ENCODE results near the gene TMEM255A.
A peak's percentile ranks its signal among the peaks of the same experiment; 100 is the strongest.
"Not testable (repeated sequence)": the region's sequence is repeated elsewhere in the genome, so short reads cannot be mapped to it uniquely, and the experiment has no call there.

TMEM255A gene

DNA sequence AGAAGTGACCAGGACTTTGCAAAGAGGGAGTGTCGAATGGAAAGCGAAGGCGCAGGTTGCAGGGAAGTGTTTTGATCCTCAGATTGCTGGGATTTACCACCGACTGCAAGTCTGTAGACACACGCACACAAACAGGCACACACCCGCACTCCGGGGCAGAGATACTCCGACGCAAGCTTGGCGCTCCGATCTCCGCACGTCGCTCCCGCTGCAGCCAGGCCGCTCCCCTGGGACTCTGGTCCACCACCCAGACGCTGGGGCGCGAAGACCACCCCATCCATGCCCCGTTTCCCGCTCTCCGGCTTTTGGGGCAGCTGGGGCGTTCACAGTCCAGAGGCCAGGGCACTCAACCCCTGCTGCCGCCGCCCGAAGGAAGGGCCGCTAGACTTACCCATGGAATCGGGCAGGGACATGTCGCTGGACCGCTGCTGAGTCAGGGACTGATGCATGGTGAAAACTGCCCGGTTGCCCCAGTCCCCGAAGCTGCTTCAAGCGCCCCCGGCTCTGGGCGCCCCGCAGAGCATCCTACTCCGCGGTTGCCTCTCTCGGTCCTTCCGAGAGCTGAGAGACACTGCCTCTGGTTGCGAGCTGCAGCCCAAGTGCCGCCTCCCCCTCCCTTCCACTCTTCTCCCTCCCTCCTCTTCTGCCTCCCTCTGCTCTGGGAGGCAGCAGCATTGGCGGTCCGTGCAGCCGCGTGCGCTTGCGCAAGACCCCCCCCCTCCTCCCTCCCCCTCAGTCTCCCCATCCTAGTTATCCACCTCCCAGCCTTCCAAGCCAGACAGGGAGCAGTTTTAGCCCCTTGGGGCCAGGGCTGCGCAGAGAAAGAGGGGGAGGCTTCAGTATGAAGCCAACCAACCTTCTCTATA lies at the start of gene TMEM255A:
Gene TMEM255A, minus strand, starts transcription at position 601 of the 866 bp plus-strand sequence. Its CDS starts 152 bp downstream, at position 449.
- DNase-seq = no peak

DNA sequence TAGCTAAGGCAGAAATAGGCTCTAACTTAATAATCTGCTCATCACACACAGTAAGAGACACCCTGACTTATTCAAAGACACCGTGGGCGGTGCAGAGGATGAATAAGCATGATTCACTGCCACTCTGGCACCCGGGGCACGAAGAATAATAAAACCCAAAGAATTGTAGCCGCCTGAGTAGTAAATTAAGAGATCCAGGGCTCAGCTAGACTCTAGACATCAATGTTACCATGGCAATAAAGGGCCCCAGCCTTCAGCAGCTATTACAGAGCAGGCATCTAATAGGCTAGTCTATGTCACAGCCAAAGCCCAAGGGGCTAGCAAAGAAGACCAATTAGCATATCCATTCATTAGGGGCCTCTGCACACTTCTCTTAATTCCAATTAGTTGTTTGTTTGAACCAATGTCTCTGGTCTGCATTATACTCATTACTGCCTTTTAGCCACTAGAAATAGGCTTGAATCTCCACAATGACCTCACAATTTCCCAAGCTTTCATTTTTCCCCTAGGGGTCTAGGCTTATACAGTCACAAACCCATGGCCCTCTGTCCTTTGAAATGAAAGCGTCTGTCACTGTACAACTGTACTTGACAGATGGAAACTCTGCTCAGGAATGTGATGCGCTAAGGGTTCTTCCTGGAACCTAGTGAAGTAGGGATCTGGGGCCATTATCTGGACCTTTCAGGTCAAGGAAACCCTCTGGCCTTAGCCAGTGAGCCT lies 47.6 kb upstream of the TMEM255A start:
- peak; percentile 1 to 7 for DNase-seq

DNA sequence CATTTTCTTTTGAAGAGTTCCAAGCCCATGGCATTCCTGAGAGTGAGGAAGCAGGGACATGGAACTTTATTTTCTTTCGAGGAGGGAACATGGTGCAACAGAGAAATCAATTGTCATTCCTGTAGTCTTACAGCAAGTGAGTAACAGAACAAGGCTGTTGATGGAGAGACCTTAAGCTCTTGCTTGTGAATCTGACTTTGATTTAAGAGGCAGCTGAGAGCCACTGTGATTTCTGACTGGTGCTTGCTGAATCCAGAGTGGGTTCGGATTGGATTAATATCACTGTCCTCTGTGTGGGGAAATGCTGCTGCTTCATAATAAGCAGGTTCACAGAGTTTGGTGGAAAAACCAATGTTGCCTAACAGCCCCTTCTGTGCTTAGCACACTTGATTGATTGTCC lies 45.9 kb upstream of the TMEM255A start:
- DNase-seq = no peak

DNA sequence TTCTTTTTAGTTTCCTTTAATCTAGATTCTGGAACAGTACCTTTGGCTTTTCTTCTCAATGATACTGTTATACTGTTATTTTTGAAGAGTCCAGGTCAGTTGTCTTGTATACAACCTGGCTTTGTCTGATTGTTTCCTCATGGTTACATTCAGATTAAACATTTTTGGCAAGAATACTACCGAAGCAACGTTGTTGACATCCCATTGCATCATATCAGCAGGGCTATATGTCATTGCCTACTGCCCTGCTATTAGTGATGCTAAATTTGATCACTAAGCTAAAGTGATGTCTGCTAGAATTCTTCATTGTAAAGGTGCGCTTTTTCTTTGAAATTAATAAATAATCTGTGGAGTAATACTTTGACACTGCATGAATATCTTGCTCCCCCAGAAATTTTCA lies 44.8 kb upstream of the TMEM255A start:
- no peak for DNase-seq

DNA sequence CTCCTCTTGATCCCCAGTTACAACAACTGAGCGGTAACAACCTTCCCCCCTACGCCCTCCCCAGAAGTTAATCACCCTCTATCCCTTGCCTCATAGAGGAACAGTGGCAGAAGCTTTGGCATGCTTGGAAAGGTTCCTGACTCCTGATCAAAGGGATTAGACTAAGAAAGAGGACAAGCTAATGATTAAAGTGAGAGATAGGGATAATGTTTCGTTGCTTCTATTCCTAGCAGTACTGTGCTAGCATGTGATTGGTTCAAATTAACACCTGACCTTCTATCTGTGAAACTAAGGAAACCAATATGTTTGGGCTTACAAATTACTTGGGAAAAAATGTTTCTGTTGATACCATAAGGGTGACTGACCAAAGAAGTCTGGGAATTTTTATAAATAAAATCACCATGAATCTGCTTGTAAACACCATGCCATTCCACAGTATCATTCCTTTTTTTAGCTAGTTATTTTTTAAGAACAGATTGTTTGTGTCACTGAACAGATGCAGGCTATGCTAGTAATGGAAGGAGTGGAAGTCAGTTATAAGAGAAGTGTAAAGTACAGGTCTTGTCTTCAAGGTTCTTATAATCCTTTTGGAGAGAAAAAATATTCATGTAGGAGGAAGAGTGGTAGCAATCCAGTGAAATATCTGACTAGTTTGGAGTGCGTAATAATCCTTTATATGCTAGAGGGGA lies 39.3 kb upstream of the TMEM255A start:
- no peak for DNase-seq

DNA sequence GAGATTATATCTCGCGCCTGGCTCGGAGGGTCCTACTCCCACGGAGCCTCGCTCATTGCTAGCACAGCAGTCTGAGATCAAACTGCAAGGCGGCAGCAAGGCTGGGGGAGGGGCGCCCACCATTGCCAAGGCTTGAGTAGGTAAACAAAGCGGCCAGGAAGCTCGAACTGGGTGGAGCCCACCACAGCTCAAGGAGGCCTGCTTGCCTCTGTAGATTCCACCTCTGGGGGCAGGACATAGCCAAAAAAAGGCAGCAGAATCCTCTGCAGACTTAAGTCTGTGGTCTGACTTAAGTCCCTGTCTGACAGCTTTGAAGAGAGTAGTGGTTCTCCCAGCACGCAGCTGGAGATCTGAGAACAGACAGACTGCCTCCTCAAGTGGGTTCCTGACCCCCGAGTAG lies 33.3 kb upstream of the TMEM255A start:
- not testable (repeated sequence) for DNase-seq

DNA sequence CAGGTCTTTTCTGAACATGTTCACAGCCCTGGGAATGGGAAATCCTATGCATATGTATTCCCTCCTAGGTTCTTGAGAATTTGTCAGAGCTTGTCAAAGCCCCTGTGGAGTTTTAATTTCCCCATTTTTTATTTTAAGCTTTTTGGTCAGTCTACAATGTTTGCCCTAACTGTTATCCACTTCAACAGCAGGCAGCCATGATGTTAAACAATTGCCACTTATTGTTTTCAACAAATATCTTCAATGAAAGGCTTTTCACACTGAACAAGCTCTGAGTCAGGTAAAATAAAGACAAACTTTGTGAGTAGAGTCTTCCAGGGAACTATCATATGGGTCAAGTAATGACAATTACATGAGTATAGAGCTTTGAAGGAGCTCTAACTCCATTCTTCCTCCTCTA lies 25.6 kb upstream of the TMEM255A start:
- DNase-seq = no peak

DNA sequence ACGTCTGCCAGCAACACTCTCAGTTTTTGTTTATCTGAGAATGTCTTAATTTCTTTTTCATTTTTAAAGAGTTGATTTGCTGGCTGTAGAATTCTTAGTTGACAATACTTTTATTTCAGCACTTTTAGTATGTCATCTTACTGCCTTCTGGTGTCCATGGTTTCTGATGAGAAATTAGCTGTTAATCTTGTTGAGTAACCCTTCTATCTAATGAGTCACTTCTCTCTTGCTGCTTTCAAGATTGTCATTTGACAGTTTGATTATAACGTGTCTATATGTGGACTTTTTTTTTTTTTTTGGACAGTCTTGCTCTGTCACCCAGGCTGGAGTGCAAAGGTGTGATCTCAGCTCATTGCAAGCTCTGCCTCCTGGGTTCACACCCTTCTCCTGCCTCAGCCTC lies 24.0 kb upstream of the TMEM255A start:
- no peak for DNase-seq

DNA sequence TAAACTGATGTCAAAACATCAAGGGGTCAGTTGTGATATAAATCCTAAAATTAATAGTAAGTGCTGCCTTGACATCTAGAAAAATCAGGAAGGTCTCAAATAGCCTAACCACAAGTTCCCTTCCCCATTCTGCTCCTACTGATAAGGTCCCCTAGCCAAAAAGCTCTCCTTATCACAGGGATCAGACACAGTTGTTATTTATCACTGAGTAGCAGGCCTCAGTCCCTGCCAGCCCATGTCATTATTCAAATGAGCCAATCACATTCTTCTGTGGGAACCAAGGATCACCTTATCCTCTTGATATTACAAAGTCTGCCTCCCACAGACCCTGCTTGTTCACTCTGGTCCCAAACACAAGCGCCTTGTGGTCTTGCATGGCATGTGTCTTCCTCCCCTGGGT lies 23.3 kb upstream of the TMEM255A start:
- DNase-seq = no peak

DNA sequence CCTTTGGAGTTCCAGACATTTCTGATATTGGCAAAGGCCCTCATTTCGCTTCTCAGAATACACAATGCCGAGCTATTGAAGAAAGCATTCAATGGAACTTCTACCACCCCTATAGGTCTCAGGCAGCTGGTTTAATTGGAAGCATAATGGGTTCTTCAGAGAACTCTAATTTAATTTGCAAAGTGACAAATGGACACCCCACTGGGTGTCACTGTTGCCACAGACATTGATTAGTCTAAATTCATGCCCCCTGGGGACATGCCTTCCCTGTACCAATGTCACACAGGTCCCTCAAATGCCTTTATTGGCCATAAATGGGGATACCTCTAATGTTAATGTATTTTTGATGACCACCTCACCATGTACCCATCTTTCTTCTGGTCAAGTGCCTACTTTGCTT lies 22.9 kb upstream of the TMEM255A start:
- DNase-seq = no peak

DNA sequence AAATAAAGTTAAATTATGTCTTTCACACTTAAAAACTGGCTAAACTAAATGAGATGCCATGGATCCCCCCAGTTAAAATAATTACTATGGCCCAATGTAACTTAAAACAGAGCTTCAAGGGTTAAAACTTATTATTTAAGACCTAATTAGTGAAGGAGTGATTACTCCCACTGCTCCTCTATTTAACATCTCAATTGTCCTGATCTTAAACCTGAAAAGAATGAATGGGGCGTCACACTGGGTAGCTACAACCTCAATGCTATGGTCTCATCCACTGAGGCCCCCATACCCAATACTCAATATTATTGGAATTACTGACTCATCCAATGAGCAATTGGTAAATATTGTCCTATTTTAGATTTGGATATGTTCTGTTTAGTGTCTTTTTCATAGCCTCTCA lies 21.1 kb upstream of the TMEM255A start:
- DNase-seq = no peak

DNA sequence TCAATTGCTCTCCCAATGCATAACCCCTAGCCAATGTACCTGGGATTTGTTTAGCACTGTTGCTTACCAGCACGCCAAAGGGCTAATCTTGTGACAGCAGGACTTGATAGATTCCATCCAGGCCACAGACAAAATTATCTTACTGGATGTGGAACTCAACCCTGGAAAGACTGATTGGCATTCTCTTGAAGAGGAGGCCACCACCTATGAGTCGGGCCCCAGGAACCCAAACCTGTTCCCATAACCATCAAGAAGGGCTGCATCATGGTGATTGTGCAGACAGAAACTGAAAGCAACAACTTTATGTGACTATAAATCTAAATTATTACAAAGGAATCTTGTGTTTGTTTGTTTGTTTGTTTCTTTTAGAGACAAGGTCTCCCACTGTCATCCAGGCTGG lies 19.9 kb upstream of the TMEM255A start:
- DNase-seq = no peak

DNA sequence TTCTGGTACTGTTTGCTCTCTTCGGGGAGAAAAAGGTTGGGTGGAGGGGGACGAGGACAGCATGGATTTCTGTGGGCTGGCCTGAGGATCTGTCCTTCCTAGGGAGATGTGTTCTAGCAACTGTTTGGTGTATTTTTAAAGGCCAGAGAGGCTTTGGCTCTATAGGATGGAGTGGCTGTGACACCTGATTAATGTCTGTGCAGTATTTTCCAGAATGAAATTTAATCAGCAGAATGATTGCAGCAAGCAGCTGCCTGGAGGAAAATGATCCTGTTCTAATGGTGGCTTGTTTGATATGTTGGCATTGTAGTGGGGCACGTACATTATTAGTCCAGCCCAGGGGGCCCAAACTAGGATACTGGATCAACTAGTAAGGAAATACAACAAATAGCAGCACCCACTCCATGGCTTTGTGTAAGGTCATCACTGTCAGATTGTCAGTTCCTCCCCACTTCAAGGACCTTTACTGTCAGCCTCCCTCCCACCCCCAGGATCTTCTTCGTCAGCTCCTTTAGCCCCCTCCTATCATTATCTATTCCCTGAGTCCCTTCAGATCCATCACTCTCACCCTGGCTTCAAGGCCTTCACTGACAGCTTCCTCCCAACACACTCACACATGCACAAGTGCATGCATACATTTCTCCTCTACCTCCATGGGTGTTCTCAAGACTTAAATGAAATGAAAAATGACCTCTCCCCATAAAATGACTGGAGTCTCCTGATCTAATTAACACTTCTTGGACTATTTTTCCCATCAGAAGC lies 10.4 kb upstream of the TMEM255A start:
- no peak for DNase-seq

DNA sequence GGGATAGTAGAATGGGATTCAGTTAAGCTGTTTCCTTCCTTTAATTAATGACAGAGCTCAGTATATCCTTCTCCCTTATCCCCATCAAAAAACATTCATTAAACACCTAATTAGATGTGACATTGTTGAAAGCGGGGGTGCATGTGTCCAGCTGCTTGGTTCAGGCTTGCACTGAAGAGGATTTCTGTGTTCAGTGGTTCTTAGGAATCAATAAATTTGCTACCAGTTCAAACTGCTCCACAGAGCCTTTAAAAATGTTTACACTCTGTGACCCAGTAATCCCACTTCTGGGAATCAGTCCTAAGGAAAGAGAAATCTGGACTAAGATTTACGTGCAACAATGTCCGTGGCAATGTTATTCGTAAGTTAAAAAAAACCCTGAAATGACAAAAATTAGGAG lies 7.2 kb upstream of the TMEM255A start:
- no peak for DNase-seq

DNA sequence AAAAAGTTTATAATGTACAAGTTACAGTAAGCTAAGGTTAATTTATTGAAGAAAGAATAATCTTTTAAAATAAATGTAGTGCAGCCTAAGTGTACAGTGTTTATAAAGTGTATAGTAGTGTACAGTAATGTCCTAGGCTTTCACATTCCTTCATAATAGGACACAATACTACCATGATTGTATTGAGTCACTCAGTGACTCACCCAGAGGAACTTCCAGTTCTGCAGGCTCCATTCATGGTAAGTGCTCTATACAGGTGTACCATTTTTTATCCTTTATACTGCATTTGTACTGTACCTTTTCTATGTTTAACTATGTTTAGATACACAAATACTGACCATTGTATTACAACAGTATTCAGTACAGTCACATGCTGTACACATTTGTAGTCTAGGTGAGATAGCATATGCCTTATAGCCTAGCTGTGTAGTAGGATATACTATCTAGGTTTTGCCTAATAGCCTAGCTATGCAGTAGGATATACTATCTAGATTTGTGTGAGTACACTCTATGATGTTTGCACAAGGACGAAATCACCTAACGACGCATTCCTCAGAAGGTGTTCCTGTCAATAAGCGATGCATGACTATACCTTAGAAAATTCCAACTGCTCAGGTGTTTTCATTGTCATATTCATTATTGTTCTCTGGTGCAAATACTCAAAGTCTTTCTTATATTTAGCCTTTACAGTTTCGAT lies 5.5 kb upstream of the TMEM255A start:
- DNase-seq = no peak

DNA sequence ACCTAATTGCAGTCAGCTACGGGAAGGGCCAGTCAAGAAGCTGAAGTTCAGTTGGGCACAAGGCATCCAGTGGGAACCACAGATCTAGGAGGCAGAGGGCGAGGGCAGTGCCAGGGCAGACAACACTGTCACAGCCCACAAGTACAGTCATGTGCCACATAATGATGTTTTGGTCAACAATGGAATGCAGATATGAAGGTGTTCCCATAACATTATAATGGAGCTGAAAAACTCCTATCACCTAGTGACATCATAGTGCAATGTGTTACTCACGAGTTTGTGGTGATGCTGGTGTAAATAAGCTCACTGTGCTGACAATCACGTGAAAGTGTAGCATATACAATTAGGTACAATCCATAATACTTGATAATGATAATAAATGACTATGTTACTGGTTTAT lies 4.5 kb upstream of the TMEM255A start:
- DNase-seq = no peak

DNA sequence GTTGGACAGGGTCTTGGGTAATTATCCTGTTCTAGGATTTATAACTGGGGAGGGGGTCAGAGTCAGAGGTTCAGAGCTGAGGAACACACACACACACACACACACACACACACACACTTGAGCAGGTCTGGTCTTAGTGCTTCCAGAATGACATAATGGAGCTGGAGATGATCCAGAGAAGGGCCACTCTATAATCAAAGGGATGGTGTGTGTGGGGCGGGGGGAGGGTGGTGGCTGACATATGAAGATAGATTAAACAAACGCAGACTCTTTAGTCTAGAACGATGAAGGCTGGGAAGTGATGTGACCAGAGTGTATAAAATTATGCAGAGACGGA lies 434 bp upstream of the TMEM255A start:
- DNase-seq = no peak

DNA sequence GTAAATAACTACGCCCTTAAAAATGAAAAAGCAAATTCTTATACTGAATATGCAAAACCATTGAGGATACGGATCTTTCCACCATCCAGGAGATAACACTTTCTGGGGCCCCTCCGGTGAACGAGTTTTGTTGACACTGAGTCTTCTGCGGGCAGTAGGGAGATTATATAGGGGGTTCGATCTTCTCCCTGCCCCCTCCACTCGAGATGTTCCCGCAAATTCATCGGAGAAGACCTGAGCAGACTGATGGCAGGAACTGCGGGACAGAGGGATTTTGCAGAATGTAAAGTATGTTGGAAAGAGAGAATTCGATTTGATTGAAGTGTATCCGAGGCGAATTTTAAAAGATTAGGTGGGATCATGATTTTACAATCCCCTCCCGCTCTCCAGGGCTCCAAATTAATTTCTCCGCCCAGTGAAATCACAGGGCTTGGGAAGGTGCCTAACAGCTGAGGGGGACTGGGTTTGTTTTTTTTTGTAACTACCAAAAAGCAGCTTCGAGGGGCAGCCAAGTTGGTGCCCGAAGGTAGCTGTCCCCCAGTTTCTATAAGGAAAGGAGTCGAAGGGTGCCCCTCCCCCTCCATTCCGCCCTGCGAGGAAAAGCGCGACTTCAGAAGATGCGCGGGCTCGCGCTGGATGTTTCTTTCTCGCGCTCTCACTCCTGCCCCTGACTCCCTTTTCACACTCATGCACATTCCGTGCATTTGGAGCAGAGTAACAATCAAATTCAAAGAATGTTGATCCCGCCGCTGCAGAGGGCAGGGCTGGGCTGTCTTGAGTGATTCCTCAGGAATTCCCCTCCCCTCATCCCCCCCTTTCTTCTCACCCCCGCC lies 1.2 kb downstream of the TMEM255A start:
- DNase-seq = no peak

DNA sequence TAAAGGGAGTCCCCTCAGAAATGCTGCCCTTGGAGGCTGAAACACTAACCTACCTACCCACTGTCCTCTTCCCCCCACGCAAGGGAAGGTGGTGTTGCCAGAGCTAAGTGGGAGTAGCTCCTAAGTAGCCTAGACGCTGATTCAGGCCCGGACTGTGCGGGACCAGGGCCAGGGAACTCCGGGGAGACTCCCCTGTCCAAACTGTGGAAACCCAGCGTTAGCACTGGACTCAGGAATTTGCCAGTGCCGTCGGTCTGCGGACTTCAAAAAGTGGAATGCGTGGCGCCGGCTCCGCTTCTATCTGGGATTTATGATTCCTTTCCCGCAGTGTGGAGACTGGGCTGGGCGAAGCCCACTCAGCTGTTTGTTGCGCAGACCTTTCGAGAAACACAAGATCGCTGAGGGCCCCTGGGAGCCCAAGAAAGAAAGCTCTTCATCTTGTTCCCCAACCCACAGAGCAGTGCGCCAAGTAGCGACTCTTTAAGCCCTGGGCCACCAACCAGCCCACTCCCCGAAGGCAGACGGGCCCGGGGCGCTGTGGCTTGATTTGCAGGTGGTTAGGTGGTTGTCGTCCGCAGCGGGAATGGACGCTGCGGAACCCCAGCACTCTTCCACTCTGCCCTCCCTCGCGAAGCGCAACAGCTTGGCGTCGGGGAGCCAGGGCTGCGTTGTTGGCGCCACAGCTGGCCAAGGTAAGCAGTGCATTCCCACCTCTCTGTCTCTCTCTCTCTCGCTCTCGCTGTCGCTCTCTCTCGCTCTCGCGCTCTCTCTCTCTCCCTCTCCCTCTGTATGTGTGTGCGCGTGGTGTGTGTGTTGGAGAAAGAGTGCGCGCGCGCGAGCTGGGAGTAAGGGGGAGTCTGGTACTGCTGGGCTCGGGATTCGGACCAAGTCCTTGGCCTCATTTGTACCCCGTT lies 2.0 kb downstream of the TMEM255A start:
- DNase-seq = peak; percentile 56

DNA sequence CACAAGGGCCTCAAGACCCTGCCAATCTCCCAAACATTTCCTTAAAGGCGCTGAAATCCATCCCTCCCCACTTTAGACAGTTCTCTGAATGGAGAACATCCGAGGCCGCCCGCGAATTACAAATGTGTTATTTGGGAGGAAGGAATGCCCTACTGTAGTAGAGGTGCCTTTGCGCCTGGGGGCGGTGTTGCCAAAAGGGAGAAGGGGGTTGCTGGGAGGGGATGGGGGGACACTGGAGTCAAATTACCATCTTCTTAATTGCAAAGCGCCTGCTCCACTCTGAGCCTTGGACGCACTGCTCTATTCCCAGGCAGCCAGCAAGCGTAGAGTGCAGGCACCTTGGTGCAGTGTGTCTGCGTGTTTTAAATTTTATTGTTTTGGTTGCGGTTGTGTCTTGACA lies 2.7 kb downstream of the TMEM255A start:
- DNase-seq = no peak

Measured in activated CD4-positive, alpha-beta T cell treated with anti-CD3 and anti-CD28 coated beads, Interleukin-2, amount 50 U/mL, for 4 hours (primary cell).